Epithelial cell of prostate (primary cell): ENCODE data around the gene DPH1.

Experiments
- DNase-seq: peaks from one replicate; pipeline ENCODE4 v3.0.0-alpha.2; 2011; ENCODE audit warnings: low read depth, low spot score
- H3K27ac ChIP-seq: fragments of 450-650 bp; 2 replicates; pipeline ENCODE4 v1.5.1; 2017; ENCODE audit warnings: mild to moderate bottlenecking

The DPH1 gene

DNA sequence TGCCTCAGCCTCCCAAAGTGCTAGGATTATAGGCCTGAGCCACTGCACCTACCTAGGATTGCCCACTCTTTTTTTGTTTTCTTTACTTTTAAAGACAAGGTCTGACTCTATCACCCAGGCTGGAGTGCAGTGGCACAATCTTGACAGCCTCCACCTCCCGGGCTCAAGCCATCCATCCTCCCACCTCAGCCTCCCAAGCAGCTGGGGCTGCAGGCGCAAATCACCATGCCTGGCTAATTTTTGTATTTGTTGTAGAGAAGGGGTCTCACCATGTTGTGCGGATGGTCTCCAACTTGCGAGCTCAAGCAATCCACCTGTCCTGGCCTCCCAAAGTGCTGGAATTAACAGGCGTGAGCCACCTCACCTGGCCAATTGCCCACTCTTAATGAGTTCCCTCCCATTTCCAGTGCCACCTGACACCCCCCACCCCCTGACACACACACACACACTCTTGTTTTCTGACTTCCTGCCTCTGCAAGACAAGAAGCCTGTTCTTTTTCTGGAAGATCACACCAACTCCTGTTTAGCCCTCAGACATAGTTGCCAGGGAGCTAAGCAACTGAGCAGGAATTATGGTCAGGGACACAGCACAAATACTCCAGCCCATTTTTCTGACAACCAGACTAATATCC is 14.4 kb downstream of the DPH1 start:
- peak overlapping the region; percentile 78 for H3K27ac ChIP-seq
- DNase-seq: no peak

DNA sequence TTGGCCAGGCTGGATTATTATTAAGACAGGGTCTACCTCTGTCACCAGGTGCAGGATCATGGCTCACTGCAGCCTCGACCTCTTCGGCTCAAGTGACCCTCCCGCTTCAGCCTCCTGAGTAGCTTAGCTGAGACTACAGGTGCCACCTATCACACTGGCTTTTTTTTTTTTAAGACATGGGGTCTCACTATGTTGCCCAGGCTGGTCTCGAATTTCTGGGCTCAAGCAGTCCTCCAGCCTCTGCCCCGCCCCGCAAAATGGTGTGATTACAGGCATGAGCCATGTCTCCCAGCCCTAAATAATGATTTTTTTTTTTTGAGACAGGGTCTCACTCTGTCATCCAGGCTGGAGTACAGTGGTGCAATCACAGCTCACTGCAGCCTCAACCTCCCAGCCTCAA is 17.6 kb downstream of the DPH1 start:
- no peak overlapping the region for H3K27ac ChIP-seq

DNA sequence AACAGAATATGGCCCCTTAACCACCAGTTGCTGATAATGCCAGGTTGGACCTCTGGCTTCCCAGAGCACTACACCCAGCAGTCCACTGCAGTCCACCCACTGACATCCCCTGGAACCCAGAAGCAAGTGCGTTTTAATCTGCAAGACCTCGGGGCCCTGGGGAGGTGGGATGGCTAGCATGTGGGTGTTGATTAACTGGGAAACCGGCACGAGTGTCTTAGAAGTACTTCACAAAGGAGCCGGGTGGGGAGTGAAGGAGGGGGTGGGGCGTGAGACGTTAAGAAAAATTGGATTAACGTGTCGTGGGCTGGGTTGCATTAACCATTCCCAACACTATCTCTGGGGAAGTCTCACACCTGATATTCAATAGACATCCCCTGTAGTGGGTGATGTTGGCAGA is 18.9 kb downstream of the DPH1 start:
- DNase-seq: no peak
- H3K27ac ChIP-seq: no peak overlapping the region

More for the DNA sequence above, 17.6 kb downstream of the DPH1 start:
- DNase-seq: no peak

DNA sequence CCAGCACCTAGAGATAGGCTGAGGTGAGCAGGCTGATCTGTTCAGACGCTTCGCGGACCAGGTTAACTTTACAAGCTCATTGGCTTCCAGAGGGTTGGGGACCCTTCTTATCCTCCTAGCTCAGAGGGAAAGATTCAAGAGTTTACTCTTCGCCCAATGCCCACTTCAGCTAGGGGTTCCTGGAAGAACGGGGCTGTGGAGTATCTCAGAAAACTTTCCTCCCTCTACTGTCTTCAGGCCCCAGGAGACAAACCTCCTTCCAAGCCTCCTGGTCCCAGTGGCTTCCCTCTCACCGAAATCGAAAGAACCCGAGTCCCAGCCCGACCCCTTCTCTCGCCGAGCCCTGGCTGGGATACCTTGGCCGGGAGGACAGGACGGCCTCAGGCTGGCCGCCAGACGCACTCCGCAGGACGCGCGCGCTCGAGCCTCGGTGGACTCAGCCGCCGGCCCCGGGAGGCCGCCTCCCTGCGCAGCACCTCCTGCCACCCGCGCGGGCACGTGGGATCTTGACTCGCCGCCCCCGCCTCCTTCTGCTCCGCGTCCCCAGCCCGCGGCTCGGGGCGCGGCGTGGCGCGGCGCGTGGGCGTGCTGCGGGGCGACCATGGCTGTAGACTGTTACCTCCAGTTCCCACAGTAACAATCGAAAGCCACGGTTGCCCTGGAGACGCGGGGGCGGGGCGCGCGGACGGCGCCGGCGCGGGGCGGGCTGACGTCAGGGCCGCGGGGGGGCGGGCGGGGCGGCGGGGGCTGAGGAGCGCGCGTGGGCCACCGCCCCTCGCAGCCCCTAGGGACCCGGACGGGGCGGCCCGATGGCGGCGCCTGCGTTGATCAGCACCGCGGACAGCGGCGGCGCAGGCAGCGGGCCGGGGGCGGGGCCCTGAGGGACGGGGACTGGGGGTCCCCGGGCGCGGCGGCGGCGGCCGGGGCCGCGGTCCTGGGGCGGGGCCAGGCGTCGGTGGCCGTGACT is 19.7 kb downstream of the DPH1 start:
- peak overlapping the region; percentile 27 for H3K27ac ChIP-seq

DNA sequence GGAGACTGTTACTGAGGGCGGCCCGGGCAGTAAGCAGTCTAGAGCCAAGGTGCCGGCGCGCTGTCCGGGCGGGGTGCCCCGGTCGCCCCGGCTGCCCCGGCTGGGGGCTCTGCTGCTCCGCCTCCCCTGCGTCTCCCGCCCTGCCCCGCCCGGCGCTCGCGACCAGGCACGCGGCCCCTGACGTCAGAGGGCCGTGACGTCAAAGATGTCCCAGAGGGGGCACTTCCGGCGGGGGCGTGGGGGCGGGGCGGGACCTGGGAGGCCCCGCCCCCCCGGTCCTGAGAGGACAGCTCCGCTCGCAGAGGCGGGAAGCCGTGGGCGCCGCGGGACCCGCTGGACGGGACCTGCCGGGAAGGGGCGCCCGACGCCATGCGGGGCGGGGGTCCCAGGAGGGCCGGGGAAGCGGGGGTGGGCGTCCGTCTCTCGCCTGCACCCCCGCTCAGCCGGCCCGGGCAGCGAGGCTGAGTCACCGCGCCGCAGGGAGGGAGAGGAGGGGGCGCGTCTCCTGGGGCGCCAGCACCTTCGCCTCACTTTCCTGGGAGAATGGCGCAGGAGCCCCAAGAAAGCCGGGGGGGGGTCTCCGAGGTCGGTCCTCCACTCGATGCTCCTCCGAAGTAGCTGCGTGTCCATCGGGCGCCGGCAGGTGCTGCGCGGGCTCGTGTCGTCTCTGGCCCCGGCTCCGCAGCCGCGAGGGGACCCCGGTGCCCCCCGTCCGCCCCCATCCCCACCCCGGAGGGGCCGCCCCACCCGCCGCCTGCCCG is 20.5 kb downstream of the DPH1 start:
- no peak for DNase-seq
- peak overlapping the region; percentile 27 for H3K27ac ChIP-seq

More for the DNA sequence above, 19.7 kb downstream of the DPH1 start:
- DNase-seq: no peak

DNA sequence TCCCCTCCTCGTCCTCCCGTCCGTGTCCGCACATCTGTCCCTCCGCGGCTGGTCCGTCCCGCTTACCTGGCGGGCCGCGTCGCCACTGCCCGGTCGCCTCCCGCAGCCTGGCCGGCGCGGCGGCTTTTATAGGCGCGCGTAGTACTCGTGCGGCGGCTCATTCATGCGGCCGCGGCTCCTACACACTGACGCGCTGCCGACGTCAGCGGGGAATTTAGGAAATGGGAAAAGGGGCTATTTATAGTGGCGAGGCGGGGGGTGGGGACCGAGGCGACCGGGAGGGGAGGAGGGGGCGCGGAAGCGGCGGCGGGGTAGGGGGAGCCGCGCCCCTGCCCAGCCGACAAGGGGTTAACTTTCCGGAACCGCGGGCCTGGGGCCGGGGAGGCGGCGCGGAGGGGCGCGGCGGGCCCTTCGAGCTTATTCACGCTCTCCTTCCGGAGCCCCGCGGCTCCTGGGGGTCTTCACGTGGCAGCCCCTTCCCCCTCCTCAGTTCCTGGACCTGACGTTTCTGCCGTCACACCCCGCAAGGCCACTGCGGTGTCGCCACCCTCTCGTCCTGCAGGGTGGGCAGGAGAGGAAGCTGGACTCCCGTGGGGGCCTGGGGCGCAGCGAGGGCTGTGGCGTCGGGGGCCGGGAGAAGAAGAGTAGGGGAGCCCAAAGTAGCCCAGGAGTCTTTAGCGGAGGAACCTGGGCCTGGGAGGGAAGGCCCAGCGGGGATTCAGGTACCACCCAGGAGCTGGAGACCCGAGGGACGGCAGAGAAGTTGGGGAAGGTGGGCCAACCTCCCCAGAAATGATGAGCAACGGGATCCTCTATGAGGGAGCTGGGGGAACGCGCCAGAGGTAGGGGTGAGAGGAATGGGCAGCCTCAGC is 21.3 kb downstream of the DPH1 start:
- DNase-seq: no peak
- no peak overlapping the region for H3K27ac ChIP-seq

DNA sequence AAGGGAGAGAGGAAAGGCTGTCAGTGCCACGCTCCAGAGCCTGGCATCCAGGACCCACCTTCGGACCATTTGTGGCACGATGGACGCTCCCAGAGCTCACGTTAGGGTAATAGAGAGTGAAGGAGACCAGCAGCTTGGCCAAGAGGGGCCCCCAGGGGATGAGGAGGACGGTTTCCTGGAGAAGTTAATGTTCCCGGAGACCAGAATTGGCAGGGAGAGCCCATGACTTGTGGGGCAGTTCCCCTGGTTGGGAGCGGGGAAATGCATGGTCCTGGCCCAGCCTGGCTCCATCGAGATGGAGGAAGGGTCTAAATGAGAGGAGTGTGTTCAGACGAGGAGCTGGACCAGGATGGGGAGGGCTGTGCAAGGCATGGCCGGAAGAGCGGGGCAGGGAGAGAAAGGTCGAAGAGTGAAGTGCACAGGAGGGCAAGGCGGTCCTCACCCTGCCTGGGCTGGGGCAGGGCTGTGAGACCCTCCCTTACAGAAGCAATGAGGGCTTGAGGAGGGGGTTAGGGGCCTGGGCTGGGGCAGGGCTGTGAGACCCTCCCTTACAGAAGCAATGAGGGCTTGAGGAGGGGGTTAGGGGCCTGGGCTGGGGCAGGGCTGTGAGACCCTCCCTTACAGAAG is 22.1 kb downstream of the DPH1 start:
- DNase-seq: no peak
- no peak overlapping the region for H3K27ac ChIP-seq

DNA sequence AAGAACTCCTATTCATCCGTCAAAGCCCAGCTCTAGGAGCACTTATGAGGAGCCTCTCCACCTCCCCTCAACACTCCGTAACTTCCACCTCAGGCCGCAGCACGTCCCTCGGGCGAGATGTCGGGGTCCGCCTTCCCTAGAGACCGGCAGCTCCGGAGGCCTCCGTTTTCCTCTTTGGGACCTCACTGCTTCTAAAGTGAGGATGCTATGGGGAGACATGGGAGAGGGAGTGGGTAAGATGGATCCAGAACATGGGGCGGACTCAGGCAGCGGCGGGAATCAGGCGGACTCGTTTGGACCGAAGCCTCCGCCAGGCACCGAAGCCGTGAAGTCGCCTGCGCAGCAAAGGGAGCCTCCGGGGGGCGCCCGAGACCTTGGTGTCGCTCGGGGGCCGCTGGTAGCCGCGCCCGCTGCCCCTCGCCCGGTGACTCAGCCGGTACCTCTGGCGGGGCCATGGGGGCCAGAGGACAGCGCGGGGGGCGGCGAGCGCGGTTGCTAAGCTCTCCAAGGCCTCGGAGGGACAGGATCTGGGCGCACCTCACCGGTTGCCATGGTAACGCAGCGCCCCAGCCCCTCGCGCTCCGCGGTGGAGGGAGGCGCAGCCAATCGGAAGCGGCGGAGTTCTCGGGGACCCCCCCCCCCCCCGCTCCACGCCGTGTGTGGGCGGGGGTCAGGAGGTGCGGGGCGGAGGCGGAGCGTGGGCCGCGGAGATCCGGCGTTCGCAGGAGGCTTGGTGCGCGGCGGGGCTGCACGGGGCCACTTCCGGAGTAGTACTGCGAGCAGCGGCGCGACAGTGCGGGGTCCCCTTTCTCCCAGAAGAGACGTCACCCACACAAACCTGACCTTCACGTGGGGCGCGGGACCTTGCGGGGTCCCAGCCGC is 23.7 kb downstream of the DPH1 start:
- no peak for DNase-seq
- no peak overlapping the region for H3K27ac ChIP-seq

DNA sequence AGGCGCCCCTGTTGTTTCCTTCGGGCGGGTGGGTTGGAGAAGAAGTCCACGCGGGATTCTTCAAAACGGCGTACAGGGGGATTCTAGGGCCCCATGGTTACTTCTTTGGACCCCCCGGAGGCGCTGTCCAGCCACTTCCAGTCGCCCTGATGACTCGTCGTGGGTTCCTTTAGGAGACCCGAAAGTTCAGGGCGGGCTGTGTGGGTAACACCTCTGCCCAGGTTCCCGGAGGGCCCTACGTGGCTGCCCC is 24.2 kb downstream of the DPH1 start:
- no peak overlapping the region for H3K27ac ChIP-seq
- DNase-seq: no peak

DNA sequence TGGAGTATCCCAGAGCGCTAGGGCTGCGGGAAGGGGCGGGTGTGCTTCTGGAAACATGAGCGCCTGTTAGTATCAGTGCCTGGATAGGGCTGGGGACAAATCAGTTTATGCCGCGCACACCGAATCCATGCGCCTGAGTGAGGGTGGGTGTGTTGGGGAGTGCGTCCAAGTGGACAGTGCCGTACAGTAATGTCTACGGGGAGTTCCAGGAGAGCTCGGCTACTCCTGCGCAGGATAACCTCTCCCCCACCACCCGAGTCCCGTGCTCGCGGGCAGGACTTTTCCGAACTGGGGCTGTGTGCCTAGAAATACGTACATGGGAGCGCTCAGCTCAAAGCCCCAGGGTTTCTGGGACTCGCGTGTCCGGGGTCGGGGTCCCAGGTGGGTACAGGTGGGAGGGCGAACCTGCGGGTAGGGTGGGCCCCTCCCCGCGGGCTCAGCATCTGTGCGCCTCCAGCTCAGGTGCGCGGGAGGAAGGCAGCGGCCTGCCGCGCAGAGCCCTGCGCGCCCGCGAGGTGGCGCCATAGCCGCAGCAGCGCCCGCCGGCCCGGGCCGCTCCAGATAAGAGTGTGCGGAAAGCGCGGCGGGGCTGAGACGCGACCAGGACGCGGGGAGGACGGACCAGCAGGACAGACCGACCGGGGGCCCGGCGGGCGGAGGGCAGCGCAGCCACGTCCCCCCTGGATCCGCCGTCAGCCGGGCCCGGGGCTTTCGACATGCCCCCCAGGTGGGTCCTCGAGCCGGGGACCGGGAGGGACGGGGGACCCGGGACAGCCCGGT is 24.7 kb downstream of the DPH1 start, which contains the start of gene HIC1:
TSS of gene HIC1 (plus strand) at position 592 of the 780 bp plus-strand sequence. CDS start 1,588 bp downstream, outside the sequence.
- no peak within 1 kb of the TSS for H3K27ac ChIP-seq
- DNase-seq: no peak

DNA sequence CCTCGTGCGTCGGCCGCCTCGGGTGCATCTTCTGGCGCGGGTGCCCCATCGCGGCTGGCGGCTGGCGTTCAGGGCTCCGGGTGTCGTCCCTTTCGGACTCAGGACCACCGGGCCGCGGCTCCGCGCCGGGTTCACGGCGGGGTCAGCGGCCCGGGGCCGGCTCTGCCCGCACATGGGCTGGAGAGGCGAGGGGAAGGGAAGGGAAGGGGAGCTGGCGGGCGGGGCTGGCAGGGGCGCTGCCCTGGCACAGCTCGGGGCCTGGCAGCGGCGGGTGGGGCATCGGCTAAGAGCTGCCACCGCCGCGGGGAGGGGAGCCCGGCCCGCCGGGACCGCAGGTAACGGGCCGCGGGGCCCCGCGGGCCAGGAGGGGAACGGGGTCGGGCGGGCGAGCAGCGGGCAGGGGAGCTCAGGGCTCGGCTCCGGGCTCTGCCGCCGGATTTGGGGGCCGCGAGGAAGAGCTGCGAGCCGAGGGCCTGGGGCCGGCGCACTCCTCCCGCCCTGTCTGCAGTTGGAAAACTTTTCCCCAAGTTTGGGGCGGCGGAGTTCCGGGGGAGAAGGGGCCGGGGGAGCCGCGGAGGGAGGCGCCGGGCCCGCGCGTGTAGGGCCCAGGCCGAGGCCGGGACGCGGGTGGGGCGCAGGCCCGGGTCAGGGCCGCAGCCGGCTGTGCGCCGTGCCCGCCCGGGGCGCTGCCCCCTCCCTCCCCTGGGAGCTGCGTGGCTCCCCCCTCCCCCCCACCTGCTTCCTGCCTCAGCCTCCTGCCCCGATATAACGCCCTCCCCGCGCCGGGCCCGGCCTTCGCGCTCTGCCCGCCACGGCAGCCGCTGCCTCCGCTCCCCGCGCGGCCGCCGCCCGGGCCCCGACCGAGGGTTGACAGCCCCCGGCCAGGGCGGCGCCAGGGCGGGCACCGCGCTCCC is 25.6 kb downstream of the DPH1 start:
- H3K27ac ChIP-seq: no peak overlapping the region
- no peak for DNase-seq

DNA sequence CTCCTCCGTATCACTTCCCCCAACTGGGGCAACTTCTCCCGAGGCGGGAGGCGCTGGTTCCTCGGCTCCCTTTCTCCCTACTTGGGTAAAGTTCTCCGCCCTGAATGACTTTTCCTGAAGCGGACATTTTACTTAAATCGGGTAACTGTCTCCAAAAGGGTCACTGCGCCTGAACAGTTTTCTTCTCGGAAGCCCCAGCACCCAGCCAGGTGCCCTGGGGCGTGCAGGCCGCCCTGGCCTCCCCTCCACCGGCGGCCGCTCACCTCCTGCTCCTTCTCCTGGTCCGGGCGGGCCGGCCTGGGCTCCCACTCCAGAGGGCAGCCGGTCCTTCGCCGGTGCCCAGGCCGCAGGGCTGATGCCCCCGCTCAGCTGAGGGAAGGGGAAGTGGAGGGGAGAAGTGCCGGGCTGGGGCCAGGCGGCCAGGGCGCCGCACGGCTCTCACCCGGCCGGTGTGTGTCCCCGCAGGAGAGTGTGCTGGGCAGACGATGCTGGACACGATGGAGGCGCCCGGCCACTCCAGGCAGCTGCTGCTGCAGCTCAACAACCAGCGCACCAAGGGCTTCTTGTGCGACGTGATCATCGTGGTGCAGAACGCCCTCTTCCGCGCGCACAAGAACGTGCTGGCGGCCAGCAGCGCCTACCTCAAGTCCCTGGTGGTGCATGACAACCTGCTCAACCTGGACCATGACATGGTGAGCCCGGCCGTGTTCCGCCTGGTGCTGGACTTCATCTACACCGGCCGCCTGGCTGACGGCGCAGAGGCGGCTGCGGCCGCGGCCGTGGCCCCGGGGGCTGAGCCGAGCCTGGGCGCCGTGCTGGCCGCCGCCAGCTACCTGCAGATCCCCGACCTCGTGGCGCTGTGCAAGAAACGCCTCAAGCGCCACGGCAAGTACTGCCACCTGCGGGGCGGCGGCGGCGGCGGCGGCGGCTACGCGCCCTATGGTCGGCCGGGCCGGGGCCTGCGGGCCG is 26.5 kb downstream of the DPH1 start:
- no peak for DNase-seq

DNA sequence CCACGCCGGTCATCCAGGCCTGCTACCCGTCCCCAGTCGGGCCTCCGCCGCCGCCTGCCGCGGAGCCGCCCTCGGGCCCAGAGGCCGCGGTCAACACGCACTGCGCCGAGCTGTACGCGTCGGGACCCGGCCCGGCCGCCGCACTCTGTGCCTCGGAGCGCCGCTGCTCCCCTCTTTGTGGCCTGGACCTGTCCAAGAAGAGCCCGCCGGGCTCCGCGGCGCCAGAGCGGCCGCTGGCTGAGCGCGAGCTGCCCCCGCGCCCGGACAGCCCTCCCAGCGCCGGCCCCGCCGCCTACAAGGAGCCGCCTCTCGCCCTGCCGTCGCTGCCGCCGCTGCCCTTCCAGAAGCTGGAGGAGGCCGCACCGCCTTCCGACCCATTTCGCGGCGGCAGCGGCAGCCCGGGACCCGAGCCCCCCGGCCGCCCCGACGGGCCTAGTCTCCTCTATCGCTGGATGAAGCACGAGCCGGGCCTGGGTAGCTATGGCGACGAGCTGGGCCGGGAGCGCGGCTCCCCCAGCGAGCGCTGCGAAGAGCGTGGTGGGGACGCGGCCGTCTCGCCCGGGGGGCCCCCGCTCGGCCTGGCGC is 27.3 kb downstream of the DPH1 start:
- no peak for DNase-seq
- no peak overlapping the region for H3K27ac ChIP-seq

More for the DNA sequence above, 26.5 kb downstream of the DPH1 start:
- H3K27ac ChIP-seq: no peak overlapping the region

DNA sequence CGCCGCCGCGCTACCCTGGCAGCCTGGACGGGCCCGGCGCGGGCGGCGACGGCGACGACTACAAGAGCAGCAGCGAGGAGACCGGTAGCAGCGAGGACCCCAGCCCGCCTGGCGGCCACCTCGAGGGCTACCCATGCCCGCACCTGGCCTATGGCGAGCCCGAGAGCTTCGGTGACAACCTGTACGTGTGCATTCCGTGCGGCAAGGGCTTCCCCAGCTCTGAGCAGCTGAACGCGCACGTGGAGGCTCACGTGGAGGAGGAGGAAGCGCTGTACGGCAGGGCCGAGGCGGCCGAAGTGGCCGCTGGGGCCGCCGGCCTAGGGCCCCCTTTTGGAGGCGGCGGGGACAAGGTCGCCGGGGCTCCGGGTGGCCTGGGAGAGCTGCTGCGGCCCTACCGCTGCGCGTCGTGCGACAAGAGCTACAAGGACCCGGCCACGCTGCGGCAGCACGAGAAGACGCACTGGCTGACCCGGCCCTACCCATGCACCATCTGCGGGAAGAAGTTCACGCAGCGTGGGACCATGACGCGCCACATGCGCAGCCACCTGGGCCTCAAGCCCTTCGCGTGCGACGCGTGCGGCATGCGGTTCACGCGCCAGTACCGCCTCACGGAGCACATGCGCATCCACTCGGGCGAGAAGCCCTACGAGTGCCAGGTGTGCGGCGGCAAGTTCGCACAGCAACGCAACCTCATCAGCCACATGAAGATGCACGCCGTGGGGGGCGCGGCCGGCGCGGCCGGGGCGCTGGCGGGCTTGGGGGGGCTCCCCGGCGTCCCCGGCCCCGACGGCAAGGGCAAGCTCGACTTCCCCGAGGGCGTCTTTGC is 28.0 kb downstream of the DPH1 start:
- no peak overlapping the region for H3K27ac ChIP-seq
- DNase-seq: no peak
